Stomach (tissue), 9 donors: ENCODE results near the gene MOB3B. TPM values are rescaled to one million over a fixed set of nuclear protein-coding genes. Genes with fewer than 3 reads are reported as not detected.
A peak's percentile ranks its signal among the peaks of the same experiment; 100 is the strongest.

Experiments used
- DNase-seq, 2 donors: peaks; one replicate each; pipeline versions ENCODE4 v3.0.0 to v3.0.0-alpha.2; 2013 to 2019
- H3K27ac ChIP-seq, 5 donors: fragments of 200-600 bp in 4 of 5; sonication (generic) in 4 of 5; one replicate each; pipeline ENCODE4 v1.5.1; 2013 to 2019; ENCODE audit warnings: mild to moderate bottlenecking in 1 of 5, moderate library complexity in 1 of 5
- H3K27me3 ChIP-seq, 3 donors: fragments of 200-600 bp; sonication (generic); one replicate each; pipeline ENCODE4 v1.5.1; 2017 to 2019; ENCODE audit warnings: mixed run types in 1 of 3
- H3K36me3 ChIP-seq, 4 donors: fragments of 200-600 bp; sonication (generic); 1 replicate in 3 of 4; 2 replicates in 1 of 4; pipeline ENCODE4 v1.5.1; 2016 to 2019
- H3K4me1 ChIP-seq, 4 donors: fragments of 200-600 bp; sonication (generic); one replicate each; pipeline ENCODE4 v1.5.1; 2016 to 2019
- H3K4me3 ChIP-seq, 4 donors: fragments of 200-600 bp; sonication (generic) in 3 of 4; one replicate each; pipeline ENCODE4 v1.5.1; 2016 to 2019; ENCODE audit warnings: mild to moderate bottlenecking in 1 of 4
- H3K9me3 ChIP-seq, 4 donors: fragments of 200-600 bp; sonication (generic); one replicate each; pipeline ENCODE4 v1.5.1; 2016 to 2019
- EP300 ChIP-seq: sonication (generic); formaldehyde crosslinking; IDR thresholded peaks from one replicate; pipeline ENCODE4 v1.6.1; 2017; ENCODE audit warnings: antibody characterized with exemption
- POLR2A ChIP-seq, 4 donors: fragments of 450-650 bp; IDR thresholded peaks; one replicate each; pipeline ENCODE4 v1.6.1; 2016; ENCODE audit warnings: antibody characterized with exemption in 4 of 4, control low read depth in 2 of 4, mild to moderate bottlenecking in 1 of 4, moderate library complexity in 1 of 4
- POLR2AphosphoS5 ChIP-seq, 3 donors: sonication (generic); formaldehyde crosslinking; IDR thresholded peaks; one replicate each; pipeline ENCODE4 v1.6.1; 2016; ENCODE audit warnings: antibody characterized with exemption in 3 of 3
- WGBS, 5 donors: extraction: QIAGEN DNeasy Blood & Tissue Kit in 3 of 5; methylation state at CpG; one replicate each; pipeline versions ENCODE4 v1.1.5 to v1.1.7; 2013 to 2018; 5-methylcytosine and 5-hydroxymethylcytosine counted together
- intact Hi-C: fragments of 100-400 bp; cut with DNase I; formaldehyde crosslinking; loops from one replicate; pipeline ENCODE4 v1.15.1; 2023; ENCODE audit warnings: low total_unique reads
- polyA plus RNA-seq, 3 donors: library from polyadenylated mRNA; stranded (reverse); fragments of 200-250 nt; gene quantifications; one replicate each; pipeline ENCODE4 v1.2.3, GENCODE V29; 2013
- total RNA-seq, 5 donors: library from RNA; depleted of rRNA; stranded (reverse); fragments of >200 nt; gene quantifications; one replicate each; pipeline versions ENCODE4 v1.1.0 to v1.2.3, GENCODE V29; 2014 to 2016
- TF ChIP-seq, protein P1 (sequence below), 7 experiments: fragments of 450-650 bp in 4 of 7; fragments of 200-600 bp in 3 of 7; sonication (generic) in 3 of 7; IDR thresholded peaks; one replicate each; pipeline ENCODE4 v1.5.1; 2016 to 2019; ENCODE audit warnings: antibody characterized with exemption in 7 of 7, control low read depth in 2 of 7, mild to moderate bottlenecking in 1 of 7
- donor health status: healthy with polysubstance abuse.
- donor health status: Bipolar disorder and iron deficiency.
- donor health status: healthy.

The MOB3B gene
- total and polyA plus RNA-seq, 8 donors, result 4.0 to 32.7 (median 9.7) TPM

DNA sequence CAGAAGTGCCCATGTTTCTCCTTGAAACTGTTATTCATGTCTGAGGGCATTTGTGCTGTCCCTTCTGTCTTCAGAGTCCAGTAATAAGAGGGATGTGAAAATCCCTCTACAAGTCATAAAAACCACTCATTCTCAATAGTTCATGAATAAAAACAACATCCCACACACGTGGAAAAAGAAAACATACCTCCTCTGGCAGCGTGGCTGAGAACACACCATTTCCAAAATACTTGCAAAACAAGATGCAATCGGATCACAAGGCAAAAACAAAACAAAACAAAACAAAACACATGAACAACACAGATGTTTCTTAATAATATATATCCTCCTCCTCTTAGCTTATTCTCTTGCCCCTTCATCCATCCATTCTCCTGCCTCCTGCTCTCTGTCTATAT, 161.7 kb downstream of the MOB3B start:
- TF ChIP-seq, protein P1, sequence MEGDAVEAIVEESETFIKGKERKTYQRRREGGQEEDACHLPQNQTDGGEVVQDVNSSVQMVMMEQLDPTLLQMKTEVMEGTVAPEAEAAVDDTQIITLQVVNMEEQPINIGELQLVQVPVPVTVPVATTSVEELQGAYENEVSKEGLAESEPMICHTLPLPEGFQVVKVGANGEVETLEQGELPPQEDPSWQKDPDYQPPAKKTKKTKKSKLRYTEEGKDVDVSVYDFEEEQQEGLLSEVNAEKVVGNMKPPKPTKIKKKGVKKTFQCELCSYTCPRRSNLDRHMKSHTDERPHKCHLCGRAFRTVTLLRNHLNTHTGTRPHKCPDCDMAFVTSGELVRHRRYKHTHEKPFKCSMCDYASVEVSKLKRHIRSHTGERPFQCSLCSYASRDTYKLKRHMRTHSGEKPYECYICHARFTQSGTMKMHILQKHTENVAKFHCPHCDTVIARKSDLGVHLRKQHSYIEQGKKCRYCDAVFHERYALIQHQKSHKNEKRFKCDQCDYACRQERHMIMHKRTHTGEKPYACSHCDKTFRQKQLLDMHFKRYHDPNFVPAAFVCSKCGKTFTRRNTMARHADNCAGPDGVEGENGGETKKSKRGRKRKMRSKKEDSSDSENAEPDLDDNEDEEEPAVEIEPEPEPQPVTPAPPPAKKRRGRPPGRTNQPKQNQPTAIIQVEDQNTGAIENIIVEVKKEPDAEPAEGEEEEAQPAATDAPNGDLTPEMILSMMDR (IDR thresholded peaks at IDR 0.05), result no peak
- TF ChIP-seq EP300, result no peak
- TF ChIP-seq POLR2A (IDR thresholded peaks at IDR 0.05), result no peak
- TF ChIP-seq POLR2AphosphoS5 (IDR thresholded peaks at IDR 0.05), result no peak

DNA sequence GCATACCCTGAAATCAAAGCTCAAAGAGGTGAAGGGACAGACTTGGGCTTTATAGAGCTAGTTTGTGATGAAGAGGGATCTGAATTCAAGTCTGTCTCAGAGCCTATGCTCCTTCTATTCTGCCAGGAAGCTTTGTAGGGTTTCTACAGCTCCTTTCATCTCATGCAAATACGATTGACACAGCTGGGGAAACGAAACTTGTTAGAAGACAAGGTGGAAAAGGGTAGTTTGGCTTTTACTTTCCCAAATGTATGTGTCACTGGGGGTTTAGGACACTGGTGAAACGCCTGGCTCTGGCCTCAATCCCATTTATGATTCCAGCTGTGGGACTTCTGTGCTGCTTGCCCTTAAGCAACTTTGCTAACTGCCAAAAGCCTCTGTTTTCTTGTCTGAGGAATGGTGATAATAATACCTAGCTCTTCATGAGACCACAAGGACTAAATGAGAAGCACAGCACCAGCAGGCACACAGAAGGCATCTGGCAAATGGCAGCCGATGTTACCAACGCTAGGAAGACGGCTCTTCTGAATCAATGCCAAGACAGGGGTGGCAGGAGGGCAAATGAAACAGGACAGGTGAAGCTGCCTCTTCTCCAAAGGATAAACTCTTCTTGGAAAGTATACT, 162.3 kb downstream of the MOB3B start:
- peaks cover 27 to 79% (median 65%) of the 10 kb centered on the region in 4 donors for H3K4me1 ChIP-seq
- H3K9me3 ChIP-seq, result no peaks in the 10 kb centered on the region
- intact Hi-C loops, result no loop called here
- TF ChIP-seq POLR2AphosphoS5 (IDR thresholded peaks at IDR 0.05) (no peak), POLR2A (IDR thresholded peaks at IDR 0.05) (no peak), EP300 (no peak)
- TF ChIP-seq, protein P1 (IDR thresholded peaks at IDR 0.05), result no peak
- H3K27ac ChIP-seq, result peak overlapping the region in 2 of 5 donors; percentile 29 to 61
- WGBS, 5 donors, result 50 to 60% (median 53%) methylated on average over 6 of the region's 6 CpGs
- no peak for DNase-seq
- H3K36me3 ChIP-seq, result no peaks in the 10 kb centered on the region
- H3K27me3 ChIP-seq, result no peaks in the 10 kb centered on the region
- no peak overlapping the region for H3K4me3 ChIP-seq

More for the DNA sequence above, 161.7 kb downstream of the MOB3B start:
- DNase-seq, result no peak
- WGBS, 5 donors, result 41 to 58% (median 52%) methylated on average over 3 of the region's 3 CpGs
- Histone ChIP-seq H3K36me3 (no peaks in the 10 kb centered on the region), H3K27ac (peak overlapping the region in 2 of 5 donors; percentile 47 to 61), H3K9me3 (no peaks in the 10 kb centered on the region), H3K4me1 (peaks cover 27 to 79% (median 65%) of the 10 kb centered on the region in 4 donors), H3K27me3 (no peaks in the 10 kb centered on the region), H3K4me3 (no peak overlapping the region)
- intact Hi-C loops, result no loop called here

DNA sequence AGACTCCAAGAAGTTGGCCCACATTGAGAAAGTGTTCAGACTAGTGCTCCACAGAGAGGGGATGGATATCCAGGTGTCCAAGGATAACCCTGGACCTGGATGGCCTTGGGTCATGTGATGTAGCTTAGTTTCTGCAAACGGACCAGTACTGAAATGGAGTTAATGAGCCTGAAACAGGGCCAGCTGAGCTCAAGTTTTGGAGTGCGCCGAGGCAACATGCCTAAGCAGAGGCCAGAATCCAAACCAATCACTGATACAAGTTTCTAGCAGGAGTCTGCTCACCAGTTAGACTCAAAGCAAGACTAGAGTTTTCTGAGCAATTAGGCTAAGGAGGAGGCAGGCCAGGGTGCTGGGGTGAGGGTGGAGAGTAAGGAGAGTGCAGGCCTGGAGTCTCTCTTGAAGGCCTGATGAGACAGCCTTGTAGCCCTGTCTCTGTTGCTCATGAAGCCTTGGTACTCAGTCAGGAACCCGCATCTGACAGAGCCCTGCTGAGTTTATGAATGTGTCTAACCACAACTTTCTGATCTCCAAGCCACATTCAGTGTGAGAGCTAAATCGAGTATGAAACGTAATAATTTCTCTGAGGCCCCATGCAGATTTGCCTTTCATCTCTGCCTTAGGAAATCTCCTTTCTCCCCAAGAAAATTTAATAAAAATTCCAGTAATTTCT, 163.8 kb downstream of the MOB3B start:
- Histone ChIP-seq H3K36me3 (no peaks in the 10 kb centered on the region), H3K4me3 (no peak overlapping the region), H3K9me3 (no peaks in the 10 kb centered on the region), H3K4me1 (peaks cover 27 to 79% (median 67%) of the 10 kb centered on the region in 4 donors), H3K27me3 (no peaks in the 10 kb centered on the region), H3K27ac (peak overlapping the region in 1 of 5 donors; percentile 30)
- no peak for DNase-seq
- 43 to 54% (median 49%) methylated on average over 6 of the region's 6 CpGs for WGBS, 5 donors
- TF ChIP-seq, protein P1 (IDR thresholded peaks at IDR 0.05), result no peak
- no peak for TF ChIP-seq EP300
- no peak for TF ChIP-seq POLR2AphosphoS5 (IDR thresholded peaks at IDR 0.05)
- no peak for TF ChIP-seq POLR2A (IDR thresholded peaks at IDR 0.05)
- intact Hi-C loops, result no loop called here

DNA sequence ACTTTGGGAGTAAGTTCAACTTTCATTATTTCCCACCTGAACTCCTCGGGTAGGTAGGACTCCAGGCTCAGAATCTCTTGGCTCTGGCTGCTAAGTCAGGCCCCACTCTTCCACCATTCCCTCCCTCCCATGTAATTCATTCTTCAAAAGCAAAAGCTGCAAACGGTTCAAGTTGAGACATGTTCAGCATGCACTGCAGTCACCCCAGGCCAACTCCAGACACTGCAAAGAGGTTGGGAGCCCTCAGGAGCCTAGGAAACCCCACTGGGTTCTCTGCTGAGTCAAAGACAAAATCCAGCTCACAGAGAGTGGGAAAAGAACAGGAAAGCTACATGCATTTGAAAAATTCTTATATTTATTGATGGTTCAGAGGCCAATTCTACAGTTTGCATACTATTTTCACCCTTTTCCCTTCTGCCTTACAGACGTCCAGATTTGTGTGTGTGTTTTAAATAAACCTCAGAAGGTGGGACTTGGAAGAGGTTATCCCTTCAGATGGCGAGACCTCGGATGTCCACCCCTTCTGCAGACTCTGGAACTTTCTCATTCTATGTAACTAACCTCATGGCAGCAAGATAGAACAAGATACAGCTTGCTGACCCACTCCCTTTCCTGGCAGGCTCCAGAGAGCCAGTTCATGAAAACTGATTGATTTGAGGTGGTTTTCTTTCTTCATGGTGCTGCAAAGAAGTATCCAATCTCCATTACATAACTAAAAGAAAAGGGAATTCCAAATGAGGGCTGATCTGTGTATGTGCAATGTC, 167.0 kb downstream of the MOB3B start:
- intact Hi-C loops, result no loop called here
- peaks cover 19 to 62% (median 41%) of the 10 kb centered on the region in 4 donors for H3K4me1 ChIP-seq
- no peak for TF ChIP-seq POLR2AphosphoS5 (IDR thresholded peaks at IDR 0.05)
- H3K27me3 ChIP-seq, result no peaks in the 10 kb centered on the region
- 41 to 52% (median 45%) methylated on average over 5 of the region's 5 CpGs for WGBS, 5 donors
- DNase-seq, result no peak
- peaks cover 0 to 12% (median 9%) of the 10 kb centered on the region in 4 donors for H3K36me3 ChIP-seq
- H3K27ac ChIP-seq, result peak overlapping the region in 4 of 5 donors; percentile 40 to 63 (median 55)
- no peaks in the 10 kb centered on the region for H3K9me3 ChIP-seq
- no peak overlapping the region for H3K4me3 ChIP-seq
